Bone marrow (tissue), 2 donors: Measurements from ENCODE around the gene STPG3.

Source experiments
- DNase-seq, 2 donors: peaks; one replicate each; lab custom pipeline; 2025; lab: John Stamatoyannopoulos, UW

STPG3 gene

DNA sequence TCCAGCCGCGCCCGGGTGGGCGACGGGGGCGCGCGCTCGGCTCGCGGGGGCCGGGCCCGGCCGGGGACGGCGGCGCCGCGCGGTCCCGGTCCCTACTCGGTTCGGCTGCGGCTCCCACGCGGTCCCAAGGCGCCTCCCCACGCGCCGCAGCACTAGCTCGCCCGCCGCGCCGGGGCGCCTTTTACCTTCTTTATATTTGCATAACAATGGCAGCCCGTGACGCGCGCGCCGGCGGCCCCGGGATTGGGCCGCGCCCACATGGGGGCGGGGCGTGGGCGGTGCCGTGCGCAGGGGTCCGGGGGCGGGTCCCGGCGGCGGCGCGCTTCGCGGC lies 51.0 kb downstream of the STPG3 start, which contains the start of gene NRARP:
TSS of gene NRARP (minus strand) at position 154 of the 331 bp plus-strand sequence. CDS start 343 bp downstream, outside the sequence.
- peak; percentile 57 to 95 for DNase-seq

DNA sequence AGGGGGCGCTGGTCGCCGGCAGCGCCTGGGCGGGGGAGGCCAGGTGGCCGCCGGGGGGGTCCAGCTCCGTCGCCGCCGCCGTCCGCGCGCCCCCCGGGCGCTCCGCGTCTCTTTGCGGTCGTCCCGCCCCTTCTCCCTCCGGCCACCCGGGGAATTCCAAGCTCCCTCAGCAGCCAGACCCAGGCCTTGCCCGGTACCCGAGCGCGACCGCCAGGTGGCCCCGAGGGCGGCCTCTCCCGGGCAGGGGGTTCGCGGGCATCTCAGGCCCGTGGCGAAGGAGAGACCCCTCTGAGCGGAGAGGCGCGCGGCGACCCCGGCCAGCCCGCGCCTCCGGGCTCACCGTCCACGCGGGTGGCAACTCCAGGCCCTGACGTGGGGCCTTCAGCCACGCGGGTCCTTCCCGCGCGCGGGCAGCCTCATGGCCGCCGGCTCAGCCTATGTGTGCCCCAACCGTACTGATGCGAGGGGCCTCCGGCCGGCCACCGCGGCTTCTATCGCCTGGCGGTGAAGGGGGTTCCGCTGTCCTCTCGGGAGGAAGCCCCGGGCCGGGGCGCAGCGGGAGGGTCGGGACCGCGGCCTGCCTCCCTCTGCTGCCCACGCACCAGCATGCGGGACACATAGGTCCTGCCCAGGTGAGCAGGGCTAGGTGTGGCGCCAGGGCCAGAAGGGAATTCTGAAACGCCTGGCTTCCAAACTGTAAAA lies 51.5 kb downstream of the STPG3 start:
- DNase-seq, result peak; percentile 27 to 95
